HG03469 (cell line): ENCODE data around the gene GMDS.

Experiments
- ATAC-seq: cut with Tn5 transposase; IDR thresholded peaks from one replicate; pipeline ENCODE4 v1.9.1; 2021; ENCODE audit warnings: mild to moderate bottlenecking, moderate library complexity, moderate number of reproducible peaks; ENCODE audit not compliant: unreplicated experiment

GMDS gene

DNA sequence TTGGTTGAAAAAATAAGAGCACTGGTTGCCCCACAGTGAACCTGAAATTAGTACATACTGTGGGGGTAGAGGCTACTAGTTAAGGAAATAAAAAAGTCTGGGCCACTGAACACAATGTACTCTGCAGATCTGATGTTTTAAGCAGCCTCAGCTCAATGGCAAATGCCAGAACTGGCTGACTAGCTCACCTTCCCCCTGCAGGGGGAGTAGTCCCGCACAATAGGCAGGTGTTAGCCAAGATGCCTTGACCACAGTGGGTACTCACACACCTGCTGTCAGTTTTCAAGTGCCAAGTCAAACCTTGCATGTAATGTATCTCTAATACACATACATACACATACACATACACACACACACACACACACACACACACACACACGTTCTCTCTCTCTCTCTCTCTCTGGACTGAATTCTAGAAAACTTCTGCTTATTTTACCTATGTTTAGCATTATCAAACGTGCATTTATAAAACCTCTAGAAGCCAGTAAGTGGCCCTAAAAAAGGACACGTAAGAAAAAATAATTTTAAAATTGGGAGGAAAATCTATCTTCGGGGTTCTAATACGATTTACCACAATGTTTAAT lies 36.1 kb downstream of the GMDS start:
- ATAC-seq = peak; percentile 70

DNA sequence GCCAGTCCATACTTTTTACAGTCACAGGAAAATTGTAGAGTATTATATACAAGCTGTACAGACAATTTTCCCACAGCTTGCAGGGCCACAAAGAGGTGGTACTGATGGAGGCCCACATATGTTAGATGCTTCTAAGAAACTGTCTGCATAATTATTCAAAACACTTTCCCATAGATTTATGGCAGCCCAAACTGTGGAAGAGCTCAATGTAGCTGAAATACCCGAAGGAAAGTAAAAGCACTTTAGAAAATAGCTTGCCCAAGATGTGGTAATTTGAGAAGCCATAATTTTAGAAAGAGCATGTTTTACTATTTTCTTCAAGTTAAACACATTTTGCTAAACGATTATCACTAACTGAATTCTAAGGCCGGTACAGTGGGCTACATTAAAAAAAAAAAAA lies 36.9 kb downstream of the GMDS start:
- no peak for ATAC-seq

DNA sequence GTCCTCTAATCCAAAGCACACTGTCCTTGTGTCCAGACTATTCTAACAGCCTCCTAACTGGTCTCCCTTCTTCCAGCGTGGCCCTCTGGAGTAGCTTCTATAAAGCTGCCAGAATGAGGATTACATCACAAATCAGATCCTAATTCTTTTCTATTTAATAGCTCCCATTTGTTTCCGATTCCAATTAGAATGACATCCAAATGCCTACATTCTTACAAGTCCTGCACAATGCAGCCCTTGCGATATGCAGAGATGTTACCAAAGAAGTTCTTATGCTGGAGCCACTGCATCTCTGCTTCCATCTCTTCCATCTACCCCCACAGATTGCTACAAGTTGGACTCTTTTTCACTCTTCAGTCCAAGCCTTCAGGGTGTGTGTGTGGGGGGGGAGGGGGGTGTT lies 40.0 kb downstream of the GMDS start:
- no peak for ATAC-seq

DNA sequence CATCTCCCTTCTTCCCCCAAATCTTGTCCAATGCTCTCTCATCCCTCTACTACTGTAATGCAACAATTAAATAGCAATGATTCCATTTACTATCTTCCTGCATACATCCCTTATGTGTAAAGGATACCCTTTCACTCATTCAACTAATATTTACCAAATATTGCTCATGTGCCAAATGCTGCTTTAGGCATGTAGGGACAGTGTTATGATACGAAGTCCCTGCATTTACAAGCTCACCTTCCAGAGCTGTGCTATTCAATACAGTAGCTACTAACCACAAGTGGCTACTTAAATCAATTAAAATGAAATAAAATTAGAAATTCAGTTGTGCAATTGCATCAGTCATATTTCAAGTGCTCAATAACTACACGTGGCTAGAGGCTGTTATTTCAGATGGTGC lies 41.1 kb downstream of the GMDS start:
- ATAC-seq = no peak

DNA sequence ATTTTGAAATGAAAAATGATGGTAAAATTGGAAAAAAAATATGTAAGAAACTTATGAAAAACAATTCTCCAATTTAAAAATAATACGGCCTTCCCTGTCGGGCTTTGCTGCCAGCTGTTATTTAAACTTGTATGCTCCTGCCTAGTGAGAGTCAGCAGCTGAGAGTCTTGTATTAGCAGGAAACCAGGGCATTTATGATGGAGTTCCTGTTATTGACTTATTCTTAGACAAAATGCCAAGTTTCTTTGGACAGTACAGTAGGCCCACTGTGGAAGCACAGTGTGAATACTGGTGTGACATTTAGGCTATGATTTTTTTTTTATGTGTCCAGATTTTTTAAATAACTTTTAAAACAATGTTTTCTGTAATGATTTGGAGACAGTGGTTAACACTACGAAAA lies 42.1 kb downstream of the GMDS start:
- ATAC-seq = no peak

DNA sequence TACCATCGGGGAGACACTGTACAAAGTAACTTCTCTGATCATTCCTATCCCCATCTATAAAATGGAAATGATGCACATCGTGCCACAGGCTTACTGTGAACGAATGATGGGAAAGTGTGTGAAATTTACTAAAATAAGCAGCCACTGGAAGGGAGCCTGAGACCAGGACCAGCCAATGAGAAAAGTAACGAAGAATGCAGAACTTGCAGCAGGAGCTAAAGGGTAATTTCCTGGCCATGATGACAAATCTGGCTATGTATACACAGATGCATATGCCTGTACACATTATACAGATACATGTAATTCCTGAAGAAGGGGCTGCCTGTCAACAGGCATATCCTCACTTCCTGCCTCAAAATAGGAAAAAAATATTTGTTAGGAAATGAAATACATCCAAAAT lies 47.4 kb downstream of the GMDS start:
- no peak for ATAC-seq

DNA sequence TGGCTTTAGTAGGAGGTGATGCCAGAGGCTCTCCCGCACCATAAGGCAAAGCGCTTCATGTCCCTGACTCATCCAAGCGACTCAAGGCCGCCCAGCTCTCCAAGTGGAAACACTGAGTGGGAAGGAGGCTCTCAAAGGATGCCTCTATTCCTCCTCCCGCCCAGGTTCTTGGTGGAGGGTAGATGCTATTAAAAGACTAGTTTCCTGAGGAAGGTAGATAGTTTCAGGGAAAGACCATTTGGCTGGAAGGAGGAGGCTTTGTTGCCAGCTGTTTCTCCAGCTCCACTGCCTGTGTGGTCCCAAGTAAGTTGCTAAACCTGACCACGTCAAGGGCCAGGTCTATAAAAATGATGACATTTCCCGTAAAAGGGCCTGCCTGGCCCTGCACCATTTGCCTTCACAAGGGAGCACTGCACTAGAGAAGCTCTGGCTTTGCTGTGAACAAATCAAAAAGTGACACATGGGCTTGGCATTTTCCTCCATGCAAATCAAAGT lies 48.2 kb downstream of the GMDS start:
- ATAC-seq = no peak

DNA sequence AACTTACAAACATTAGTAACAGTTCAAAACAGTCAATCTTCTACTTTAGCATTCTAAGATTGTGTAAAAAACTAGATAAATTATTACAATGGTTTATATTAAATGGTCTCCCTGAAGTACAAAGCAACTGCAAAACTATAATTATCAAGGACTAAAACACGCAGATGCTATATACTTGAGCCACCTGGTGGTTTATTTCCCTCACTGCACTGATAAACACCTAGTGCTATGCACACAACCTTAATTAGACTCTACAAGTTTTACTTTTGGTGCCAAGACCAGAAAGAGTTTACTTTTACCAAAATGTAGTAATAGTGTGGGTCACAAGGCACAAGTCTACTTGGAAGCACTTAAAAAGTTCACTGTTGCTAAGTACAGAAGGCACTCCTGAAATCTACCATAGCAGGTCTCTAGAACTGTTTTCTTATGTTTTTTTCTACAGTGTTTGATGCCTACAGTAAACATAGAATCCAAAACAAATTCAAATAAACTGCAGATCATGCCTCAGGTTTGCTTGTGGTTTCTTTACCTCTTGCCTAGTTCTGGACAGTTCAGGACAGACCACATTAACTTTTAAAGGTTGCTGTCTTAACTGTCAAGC lies 49.2 kb downstream of the GMDS start:
- ATAC-seq = no peak

DNA sequence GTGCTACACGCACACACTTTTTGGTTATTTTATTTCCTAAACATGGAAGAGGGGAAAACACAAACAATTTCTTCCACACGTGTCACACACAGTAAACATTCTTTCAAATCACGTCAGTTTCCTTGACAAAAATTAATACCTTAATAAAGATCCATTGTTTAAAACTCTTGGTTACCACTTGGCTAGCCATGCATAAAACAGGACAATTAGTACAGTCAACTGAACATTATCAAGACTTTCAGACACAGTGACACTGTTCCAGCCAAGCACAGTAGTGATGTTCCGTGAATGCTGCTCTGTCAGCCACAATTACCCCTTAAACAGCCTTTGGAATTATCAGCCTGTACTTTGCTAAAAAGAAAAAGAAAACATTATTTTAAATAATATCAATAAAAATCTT lies 50.8 kb downstream of the GMDS start:
- no peak for ATAC-seq

DNA sequence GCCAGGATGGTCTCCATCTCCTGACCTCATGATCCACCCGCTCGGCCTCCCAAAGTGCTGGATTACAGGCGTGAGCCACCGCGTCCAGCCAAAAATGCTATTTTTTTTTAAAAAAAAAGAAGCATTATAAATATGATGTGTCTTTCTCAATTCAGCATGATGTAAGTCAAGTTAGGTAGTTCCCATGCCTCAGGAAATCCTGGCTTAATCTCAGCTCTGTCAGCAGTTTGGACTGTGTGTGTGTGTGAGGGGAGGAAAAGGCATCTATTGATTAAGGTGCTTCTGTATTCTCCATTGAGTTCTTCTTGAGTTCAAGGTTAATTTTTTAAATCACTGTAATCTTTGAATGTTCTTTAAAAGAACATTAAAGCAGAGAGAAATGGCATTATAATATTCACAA lies 51.5 kb downstream of the GMDS start:
- no peak for ATAC-seq

DNA sequence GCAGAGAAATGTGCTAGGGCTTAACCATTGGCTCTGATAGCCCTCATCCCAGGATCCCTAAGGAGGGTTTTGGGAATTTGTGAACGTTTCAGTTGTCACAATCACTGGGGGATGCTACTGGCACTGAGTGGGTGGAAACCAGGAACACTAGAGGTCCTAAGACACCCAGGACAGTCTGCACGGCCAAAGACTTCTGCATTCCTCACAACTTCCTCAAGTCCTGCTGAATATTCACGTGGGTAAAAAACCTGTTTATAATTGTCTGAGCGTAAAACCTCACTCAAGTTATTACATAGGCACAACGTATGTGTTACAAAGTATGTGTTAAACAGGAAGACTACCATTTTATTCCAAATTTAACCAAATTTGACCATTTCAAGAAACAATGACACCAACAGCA lies 52.4 kb downstream of the GMDS start:
- no peak for ATAC-seq

DNA sequence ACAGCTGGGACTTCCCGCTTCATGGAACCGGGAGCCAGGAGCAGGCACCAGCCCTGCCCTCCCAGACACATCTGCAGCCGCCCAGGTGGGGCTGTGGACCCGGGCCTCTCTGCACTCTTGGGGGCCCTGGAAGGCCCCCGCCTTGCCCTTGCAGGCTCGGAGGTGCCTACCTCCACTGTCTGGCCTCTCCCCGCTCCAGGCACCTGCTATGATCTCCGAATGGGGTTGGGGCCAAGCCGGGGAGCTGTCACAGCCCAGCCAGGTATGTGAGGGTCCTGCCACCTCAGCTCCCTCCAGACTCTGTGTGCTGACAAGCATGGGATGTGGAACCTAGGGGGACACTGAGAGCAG lies 54.0 kb downstream of the GMDS start:
- ATAC-seq = no peak

DNA sequence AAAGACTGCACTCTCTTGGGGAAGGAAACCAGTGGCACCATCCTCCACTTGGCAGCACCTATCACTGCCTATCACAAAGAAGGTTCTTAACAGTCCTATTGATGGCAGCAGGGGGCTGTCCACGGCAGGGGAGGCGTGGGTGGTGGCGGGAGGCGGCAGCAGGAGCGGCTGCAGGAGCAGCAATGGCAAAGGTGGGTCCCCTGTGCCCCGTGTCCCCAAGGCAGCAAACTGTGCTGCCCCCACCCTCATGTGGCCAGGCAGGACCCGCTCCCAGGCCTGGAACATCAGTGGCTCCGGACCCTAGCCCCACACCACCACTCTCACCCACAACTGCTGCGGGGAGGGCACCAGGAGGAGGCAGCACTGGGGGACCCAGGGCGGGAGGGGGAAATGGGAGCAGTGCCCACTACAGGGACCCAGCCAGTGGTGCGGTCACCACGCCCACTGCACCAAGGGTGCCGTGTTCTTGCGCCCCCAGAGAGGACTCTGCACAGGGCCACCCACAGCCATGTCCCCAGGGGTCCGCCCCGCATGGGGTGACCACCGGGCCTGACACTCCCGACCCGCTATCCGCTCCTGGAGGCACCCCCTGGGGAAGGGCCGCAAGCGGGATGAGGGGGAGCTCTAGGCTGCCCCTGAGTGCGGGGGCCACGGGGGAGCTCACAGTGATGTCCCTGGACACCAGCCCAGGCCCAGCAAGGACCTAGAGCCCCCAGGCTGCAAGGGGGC lies 54.6 kb downstream of the GMDS start:
- no peak for ATAC-seq

DNA sequence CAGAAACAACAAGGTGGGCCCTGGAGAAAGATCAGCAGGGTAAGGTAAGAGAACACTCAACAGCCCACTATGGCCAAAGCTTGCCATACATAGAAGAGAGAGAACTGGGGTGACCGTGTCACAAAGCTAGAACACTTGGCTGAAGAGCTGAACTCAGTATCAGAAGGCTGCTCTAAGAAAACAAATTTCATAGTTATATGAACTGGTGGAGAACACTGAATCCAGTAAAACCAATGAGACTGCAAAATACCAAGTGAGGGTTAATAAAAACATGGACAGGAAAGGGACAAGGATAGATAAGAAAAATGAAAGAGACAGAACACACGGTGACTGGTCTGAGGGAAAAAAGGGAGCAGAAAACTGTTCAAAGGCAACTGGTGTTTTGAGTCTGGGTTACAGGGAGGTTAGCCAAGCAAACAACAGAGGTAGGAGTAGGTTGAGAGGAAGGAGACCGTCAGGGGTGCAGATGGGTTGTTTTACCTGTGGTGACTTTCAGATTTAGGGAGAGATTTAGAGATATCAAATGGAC lies 56.5 kb downstream of the GMDS start:
- no peak for ATAC-seq

DNA sequence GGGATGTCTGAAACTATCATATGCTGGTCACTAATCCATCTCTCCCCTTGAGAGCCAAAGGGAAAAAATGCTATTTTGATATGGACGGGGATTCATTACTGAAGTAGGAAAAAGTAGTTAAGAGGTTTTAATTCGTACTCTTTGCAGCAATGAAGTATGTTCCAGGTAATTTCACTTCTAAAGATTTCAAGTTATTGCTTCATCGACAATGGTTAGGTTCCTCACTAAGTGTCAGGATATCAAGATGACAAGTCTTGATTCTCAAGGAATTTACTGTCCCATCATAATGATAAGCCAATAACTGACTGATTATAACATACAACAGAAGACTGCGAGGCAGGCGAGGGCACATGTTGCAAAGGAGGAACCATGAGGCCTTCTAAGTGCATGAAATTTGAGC lies 57.0 kb downstream of the GMDS start:
- no peak for ATAC-seq

DNA sequence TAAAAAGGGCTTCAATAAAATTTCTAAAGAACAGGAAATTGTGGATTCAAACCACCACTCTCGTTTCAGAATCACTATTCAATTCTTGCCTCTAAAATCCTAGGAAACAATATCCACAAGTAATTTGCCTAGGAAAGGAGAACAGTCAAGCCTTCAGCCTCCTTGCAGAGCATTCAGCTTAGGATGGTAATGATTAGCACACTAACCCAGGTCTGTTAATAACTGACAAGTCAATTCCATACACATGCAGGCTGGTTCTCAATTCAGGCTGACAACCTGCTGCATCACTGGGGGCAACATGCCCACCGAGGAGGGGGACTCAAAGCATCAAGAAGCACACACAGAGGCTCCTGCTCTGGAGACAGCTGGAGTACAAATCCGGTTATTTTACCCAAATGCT lies 57.6 kb downstream of the GMDS start:
- ATAC-seq = no peak

DNA sequence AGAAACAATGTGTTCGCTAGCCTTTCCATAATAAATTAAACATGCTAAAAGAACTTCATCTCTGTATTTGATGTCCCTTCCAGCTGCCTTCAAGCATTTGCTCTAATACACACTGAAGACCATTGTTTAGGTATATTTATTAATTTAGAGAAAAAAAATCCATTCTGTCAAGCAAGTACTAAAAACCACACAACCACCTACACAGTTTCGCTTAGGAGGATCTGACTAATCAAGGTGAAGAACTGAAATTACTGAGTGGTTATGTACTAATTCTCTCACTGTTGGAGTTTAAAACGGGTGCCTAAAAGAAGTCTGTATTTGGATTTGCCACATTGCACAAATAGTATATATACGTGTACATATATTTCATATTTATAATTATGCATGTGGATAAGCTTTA lies 58.9 kb downstream of the GMDS start:
- ATAC-seq = peak; percentile 73

DNA sequence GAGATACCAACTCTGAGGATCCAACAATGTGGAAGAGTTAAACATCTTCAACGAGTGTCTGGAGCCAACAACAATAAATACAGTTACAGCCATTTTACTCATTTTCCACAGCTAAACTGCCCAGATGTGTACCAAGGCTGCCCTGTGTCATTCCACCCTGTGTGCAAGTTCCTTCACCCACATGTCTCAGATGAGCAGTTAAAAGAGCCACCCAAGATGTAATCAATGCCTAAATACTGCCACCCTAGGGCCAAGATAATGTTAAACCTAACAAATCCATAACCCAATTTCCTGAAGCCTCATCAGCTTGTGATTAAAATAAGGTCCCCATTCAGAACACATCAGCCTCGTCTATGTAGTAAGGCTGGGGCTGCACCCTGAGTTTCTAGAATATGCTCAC lies 59.9 kb downstream of the GMDS start:
- ATAC-seq = no peak

DNA sequence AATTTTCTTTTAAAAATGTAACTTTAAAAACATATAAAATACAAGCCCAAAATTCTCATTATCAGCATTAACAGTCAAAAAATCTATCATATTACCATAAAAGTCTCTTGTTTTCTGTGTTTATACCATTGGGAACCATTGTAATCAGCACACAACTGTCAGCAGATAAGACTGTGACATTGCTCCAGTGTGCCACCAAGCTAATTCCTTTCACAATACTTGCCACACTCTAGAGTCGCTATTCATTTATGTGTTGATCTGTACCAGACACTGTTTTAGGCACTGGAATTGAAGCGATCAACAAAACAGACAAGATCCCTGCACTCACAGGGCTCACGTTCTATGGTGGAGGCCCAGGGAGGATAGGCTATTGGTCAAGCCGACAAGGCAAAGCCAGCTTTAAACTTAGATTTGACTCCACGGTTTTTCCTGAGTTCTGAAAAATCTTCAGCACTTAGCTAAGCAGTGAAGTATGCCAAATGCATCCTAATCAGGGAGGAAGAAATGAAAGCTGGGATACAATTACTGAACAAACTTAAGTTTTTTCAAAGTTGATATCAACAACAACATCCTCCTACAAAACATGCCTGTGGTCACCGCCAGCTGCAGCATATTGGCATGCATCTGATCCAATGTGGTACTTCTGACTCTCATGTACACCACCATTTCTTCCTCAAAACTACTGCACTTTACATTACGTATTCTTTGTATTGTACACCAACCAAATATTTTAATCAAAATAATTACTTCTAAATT lies 60.5 kb downstream of the GMDS start:
- no peak for ATAC-seq

DNA sequence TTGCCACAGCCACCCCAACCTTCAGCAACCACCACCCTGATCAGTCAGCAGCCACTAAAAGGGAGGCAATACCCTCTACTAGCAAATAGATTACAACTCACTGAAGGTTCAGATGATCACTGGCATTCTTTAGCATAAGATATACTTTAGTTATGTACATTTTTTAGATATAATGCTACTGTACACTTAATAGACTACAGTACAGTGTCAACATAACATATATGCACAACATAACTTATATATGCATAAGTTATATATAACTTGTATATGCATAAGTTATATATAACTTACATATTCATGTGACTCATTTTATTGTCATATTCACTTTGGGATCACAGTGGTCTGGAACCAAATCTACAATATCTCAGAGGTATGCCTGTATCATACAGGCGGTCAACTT lies 61.7 kb downstream of the GMDS start:
- ATAC-seq = no peak

DNA sequence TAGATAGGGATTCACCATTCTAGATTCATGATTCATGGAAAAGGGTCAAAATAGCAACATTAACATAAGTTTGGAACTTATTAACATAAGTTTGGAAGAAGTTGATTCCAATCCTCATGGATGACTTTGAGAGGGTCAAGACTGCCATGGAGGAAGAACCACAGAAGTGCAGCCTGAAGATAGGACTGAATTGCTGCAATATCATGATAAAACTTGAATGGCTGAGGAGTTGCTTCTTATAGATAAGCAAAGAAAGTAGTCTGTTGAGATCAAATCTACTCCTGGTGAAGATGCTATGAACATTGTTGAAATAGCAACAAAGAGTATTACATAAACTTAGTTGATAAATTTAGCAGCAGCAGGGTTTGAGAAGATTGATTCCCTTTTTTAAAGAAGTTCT lies 62.2 kb downstream of the GMDS start:
- no peak for ATAC-seq

DNA sequence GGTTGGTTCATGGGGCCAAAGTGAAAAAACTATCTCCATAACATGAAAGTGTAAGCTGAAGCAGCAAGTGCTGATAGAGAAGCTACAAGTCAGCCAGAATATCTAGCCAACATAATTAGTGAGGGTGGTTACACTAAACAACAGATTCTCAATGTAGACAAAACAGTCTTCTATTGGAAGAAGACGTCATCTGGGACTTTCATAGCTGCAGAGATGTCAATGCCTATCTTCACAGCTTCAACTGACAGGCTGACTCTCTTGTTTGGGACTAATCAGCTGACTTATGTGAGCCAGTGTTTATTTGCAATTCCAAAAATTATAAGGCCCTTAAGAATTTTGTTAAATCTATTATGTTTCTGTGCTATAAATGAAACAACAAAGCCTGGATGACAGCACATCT lies 63.2 kb downstream of the GMDS start:
- no peak for ATAC-seq
